Measurements from ENCODE around the gene PCDHGB7. TPM values are rescaled to one million over a fixed set of nuclear protein-coding genes. Genes with fewer than 3 reads are reported as not detected.
"Not testable (repeated sequence)": the region's sequence is repeated elsewhere in the genome, so short reads cannot be mapped to it uniquely, and the experiment has no call there.

PCDHGB7 gene
- 4.2 TPM for total RNA-seq
- 10 to 100 TPM in 1 of 8 donors, 1 to 10 TPM in 7; 5.0 to 10.5 (median 9.0) TPM for polyA plus RNA-seq (ENCODE audit: insufficient read depth in 1 of 8, insufficient read length in 8 of 8, low replicate concordance in 1 of 8)
- long read RNA-seq, donor 1, full-length matches to known transcripts: 2 of 2 reads
- long read RNA-seq, donor 1, partial matches to known transcripts: 0 of 2 reads
- long read RNA-seq, donor 1, other reads (novel, unspliced or antisense): 0 of 2 reads
- long read RNA-seq, donor 2: 0 reads
- long read RNA-seq, donor 3, full-length matches to known transcripts: 1 of 1 reads
- long read RNA-seq, donor 3, partial matches to known transcripts: 0 of 1 reads
- long read RNA-seq, donor 3, other reads (novel, unspliced or antisense): 0 of 1 reads
- long read RNA-seq, donor 4, full-length matches to known transcripts: 7 of 7 reads
- long read RNA-seq, donor 4, partial matches to known transcripts: 0 of 7 reads
- long read RNA-seq, donor 4, other reads (novel, unspliced or antisense): 0 of 7 reads
- long read RNA-seq, donor 5, full-length matches to known transcripts: 11 of 11 reads
- long read RNA-seq, donor 5, partial matches to known transcripts: 0 of 11 reads
- long read RNA-seq, donor 5, other reads (novel, unspliced or antisense): 0 of 11 reads
- long read RNA-seq, donor 6, full-length matches to known transcripts: 5 of 5 reads
- long read RNA-seq, donor 6, partial matches to known transcripts: 0 of 5 reads
- long read RNA-seq, donor 6, other reads (novel, unspliced or antisense): 0 of 5 reads
- long read RNA-seq, donor 7, full-length matches to known transcripts: 4 of 4 reads
- long read RNA-seq, donor 7, partial matches to known transcripts: 0 of 4 reads
- long read RNA-seq, donor 7, other reads (novel, unspliced or antisense): 0 of 4 reads
- long read RNA-seq, donor 8, full-length matches to known transcripts: 9 of 9 reads
- long read RNA-seq, donor 8, partial matches to known transcripts: 0 of 9 reads
- long read RNA-seq, donor 8, other reads (novel, unspliced or antisense): 0 of 9 reads
- long read RNA-seq, donor 9, full-length matches to known transcripts: 4 of 4 reads
- long read RNA-seq, donor 9, partial matches to known transcripts: 0 of 4 reads
- long read RNA-seq, donor 9, other reads (novel, unspliced or antisense): 0 of 4 reads
- long read RNA-seq, donor 10, full-length matches to known transcripts: 5 of 5 reads
- long read RNA-seq, donor 10, partial matches to known transcripts: 0 of 5 reads
- long read RNA-seq, donor 10, other reads (novel, unspliced or antisense): 0 of 5 reads
- long read RNA-seq, donor 11, transcript PCDHGB7-202 (1 exons, 2,785 nt): major isoform, 9 of 9 reads
- long read RNA-seq, donor 11, partial matches to known transcripts: 0 of 9 reads
- long read RNA-seq, donor 11, other reads (novel, unspliced or antisense): 0 of 9 reads

DNA sequence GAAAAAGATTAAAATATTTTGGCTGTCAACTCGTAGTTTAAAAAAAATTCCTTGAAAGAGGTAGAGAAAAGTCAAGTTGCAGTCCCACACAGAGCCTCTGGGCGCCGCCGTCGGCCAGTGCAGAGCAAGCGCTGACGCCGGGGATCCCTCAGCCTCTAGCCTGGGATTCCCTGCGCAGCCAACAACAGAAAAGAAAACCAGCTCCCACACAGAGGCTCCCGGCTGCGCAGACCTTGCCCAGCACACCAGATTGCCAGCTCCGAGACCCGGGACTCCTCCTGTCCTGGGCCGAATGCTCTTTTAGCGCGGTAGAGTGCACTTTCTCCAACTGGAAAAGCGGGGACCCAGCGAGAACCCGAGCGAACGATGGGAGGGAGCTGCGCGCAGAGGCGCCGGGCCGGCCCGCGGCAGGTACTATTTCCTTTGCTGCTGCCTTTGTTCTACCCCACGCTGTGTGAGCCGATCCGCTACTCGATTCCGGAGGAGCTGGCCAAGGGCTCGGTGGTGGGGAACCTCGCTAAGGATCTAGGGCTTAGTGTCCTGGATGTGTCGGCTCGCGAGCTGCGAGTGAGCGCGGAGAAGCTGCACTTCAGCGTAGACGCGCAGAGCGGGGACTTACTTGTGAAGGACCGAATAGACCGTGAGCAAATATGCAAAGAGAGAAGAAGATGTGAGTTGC lies at the start of gene PCDHGB7:
Gene PCDHGB7 (plus strand): TSS at position 184 of the 679 bp plus-strand sequence. CDS start 183 bp downstream, at position 367.
- DNase-seq: peak; percentile 67
- not testable (repeated sequence) for H3K4me1 ChIP-seq (ENCODE audit: control insufficient read depth, insufficient read depth, low read length); H3K36me3 ChIP-seq (ENCODE audit: control insufficient read depth, insufficient read depth, low read length)
- Histone ChIP-seq H3K27ac (ENCODE audit: low read length) (peak within 1 kb of the TSS; percentile 24), H3K9me3 (replicated peaks; ENCODE audit: control insufficient read depth, low read depth, low read length) (peaks cover 84% of the 10 kb centered on the region), H3K27me3 (ENCODE audit: control insufficient read depth, insufficient read depth, low read length) (peaks cover 29% of the 10 kb centered on the region), H3K4me3 (ENCODE audit: low read length) (peak within 1 kb of the TSS; percentile 35)
- WGBS (ENCODE audit: insufficient coverage): 7% methylated on average over 33 of the region's 47 CpGs

DNA sequence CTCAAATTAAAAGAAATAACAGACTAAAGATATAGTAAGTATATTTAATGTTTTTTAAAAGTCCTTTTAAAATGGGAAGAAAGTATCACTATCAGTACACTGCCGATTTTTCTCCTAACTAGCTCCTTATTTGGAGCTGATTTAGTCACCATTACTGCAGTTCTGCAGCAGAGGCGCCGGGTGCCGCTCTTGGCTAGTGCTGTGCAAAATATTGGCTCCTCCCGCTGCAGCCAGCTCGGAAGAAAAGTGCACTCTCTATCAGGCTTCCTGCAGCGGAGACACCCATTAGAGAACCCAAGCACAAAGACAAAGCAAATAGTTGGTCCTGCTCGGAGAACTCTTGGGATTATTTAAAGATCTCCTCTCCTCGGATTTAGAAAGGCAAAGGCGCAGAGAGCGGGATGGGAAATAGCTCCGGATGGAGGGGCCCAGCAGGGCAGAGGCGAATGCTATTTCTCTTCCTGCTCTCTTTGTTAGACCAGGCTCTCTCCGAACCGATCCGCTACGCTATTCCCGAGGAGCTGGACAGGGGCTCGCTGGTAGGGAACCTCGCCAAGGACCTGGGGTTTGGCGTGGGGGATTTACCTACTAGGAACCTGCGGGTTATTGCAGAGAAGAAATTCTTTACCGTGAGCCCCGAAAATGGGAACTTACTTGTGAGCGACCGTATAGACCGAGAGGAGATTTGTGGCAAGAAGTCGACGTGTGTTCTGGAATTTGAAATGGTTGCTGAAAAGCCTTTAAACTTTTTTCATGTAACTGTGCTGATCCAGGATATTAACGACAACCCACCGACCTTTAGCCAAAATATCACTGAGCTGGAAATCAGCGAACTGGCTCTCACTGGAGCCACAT lies 47.3 kb upstream of the PCDHGB7 start, which contains the start of gene PCDHGB3:
Gene PCDHGB3 (plus strand): TSS at position 249 of the 855 bp plus-strand sequence. CDS start 153 bp downstream, at position 402.
- no peaks in the 10 kb centered on the region for H3K4me1 ChIP-seq (ENCODE audit: control insufficient read depth, insufficient read depth, low read length)
- peaks cover 61% of the 10 kb centered on the region for H3K9me3 ChIP-seq (replicated peaks; ENCODE audit: control insufficient read depth, low read depth, low read length)
- H3K36me3 ChIP-seq (ENCODE audit: control insufficient read depth, insufficient read depth, low read length): no peaks in the 10 kb centered on the region
- no peak within 1 kb of the TSS for H3K4me3 ChIP-seq (ENCODE audit: low read length)
- DNase-seq: peak; percentile 5
- no peak within 1 kb of the TSS for H3K27ac ChIP-seq (ENCODE audit: low read length)
- WGBS (ENCODE audit: insufficient coverage): 21% methylated on average over 20 of the region's 32 CpGs
- H3K27me3 ChIP-seq (ENCODE audit: control insufficient read depth, insufficient read depth, low read length): peaks cover 22% of the 10 kb centered on the region

DNA sequence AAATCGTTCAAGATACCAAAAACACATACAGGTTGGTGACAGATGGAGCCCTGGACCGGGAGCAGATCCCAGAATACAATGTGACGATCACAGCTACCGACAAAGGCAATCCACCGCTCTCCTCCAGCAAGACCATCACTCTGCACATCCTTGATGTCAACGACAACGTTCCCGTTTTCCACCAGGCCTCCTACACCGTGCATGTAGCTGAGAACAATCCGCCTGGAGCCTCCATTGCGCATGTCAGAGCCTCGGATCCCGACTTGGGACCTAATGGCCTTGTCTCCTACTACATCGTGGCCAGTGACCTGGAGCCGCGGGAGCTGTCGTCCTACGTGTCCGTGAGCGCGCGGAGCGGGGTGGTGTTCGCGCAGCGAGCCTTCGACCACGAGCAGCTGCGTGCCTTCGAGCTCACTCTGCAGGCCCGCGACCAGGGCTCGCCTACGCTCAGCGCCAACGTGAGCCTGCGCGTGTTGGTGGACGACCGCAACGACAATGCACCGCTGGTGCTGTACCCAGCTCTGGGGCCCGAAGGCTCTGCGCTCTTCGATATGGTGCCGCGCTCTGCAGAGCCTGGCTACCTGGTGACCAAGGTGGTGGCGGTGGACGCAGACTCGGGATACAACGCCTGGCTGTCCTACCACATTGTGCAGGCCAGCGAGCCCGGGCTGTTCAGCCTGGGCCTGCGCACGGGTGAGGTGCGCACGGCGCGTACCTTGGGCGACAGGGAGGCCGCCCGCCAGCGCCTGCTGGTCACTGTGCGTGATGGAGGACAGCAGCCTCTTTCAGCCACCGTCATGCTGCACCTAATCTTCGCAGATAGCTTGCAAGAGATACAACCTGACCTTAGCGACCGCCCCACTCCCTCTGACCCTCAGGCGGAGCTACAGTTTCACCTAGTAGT lies 45.7 kb upstream of the PCDHGB7 start:
- H3K9me3 ChIP-seq (replicated peaks; ENCODE audit: control insufficient read depth, low read depth, low read length): peaks cover 60% of the 10 kb centered on the region
- H3K4me1 ChIP-seq (ENCODE audit: control insufficient read depth, insufficient read depth, low read length): no peaks in the 10 kb centered on the region
- no peak overlapping the region for H3K27ac ChIP-seq (ENCODE audit: low read length)
- WGBS (ENCODE audit: insufficient coverage): 50% methylated on average over 68 of the region's 69 CpGs
- H3K36me3 ChIP-seq (ENCODE audit: control insufficient read depth, insufficient read depth, low read length): no peaks in the 10 kb centered on the region
- H3K4me3 ChIP-seq (ENCODE audit: low read length): no peak overlapping the region
- DNase-seq: no peak
- H3K27me3 ChIP-seq (ENCODE audit: control insufficient read depth, insufficient read depth, low read length): peaks cover 21% of the 10 kb centered on the region

DNA sequence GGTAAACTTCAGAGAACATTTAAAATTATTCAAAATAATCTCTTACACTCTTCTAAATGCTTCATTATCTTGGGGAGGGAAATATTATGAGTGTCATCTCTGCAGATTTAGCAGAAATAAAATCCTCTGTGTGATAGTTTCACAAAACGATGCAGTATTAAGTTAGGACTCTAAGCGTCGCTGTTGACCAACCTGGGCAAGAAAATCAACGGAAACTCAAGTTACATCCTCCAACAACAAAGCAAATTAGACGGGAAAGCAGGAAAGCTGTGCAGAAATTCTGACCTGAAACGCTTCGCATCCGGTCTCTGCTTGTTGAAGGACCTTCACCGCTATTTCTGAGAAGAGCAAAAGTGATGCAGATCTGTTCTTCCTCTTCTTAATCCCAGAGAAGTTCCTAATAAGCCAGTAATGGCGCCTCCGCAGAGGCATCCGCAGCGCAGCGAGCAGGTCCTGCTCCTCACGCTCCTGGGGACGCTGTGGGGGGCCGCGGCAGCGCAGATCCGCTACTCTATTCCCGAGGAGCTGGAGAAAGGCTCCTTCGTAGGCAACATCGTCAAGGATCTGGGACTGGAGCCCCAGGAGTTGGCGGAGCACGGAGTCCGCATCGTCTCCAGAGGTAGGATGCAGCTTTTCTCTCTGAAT lies 43.7 kb upstream of the PCDHGB7 start, which contains the start of gene PCDHGA6:
Gene PCDHGA6 (plus strand): TSS at position 219 of the 645 bp plus-strand sequence. CDS start 193 bp downstream, at position 412.
- WGBS (ENCODE audit: insufficient coverage): 13% methylated on average over 26 of the region's 27 CpGs
- Histone ChIP-seq H3K4me3 (ENCODE audit: low read length) (peak within 1 kb of the TSS; percentile 30), H3K27ac (ENCODE audit: low read length) (no peak within 1 kb of the TSS), H3K4me1 (ENCODE audit: control insufficient read depth, insufficient read depth, low read length) (no peaks in the 10 kb centered on the region), H3K36me3 (ENCODE audit: control insufficient read depth, insufficient read depth, low read length) (no peaks in the 10 kb centered on the region), H3K27me3 (ENCODE audit: control insufficient read depth, insufficient read depth, low read length) (peaks cover 21% of the 10 kb centered on the region), H3K9me3 (replicated peaks; ENCODE audit: control insufficient read depth, low read depth, low read length) (peaks cover 72% of the 10 kb centered on the region)
- DNase-seq: peak; percentile 17

GRCh38 chr5:141374627-141375026 lies 42.9 kb upstream of the PCDHGB7 start:
- no peak for DNase-seq
- Histone ChIP-seq H3K9me3 (replicated peaks; ENCODE audit: control insufficient read depth, low read depth, low read length) (peaks cover 72% of the 10 kb centered on the region), H3K4me1 (ENCODE audit: control insufficient read depth, insufficient read depth, low read length) (no peaks in the 10 kb centered on the region), H3K27me3 (ENCODE audit: control insufficient read depth, insufficient read depth, low read length) (peaks cover 21% of the 10 kb centered on the region), H3K27ac (ENCODE audit: low read length) (no peak overlapping the region), H3K36me3 (ENCODE audit: control insufficient read depth, insufficient read depth, low read length) (no peaks in the 10 kb centered on the region), H3K4me3 (ENCODE audit: low read length) (no peak overlapping the region)
- 76% methylated on average over 12 of the region's 14 CpGs for WGBS (ENCODE audit: insufficient coverage)

GRCh38 chr5:141375444-141376155 lies 41.9 kb upstream of the PCDHGB7 start:
- DNase-seq; H3K4me3 ChIP-seq (ENCODE audit: low read length); H3K4me1 ChIP-seq (ENCODE audit: control insufficient read depth, insufficient read depth, low read length); H3K36me3 ChIP-seq (ENCODE audit: control insufficient read depth, insufficient read depth, low read length); H3K27ac ChIP-seq (ENCODE audit: low read length): not testable (repeated sequence)
- H3K27me3 ChIP-seq (ENCODE audit: control insufficient read depth, insufficient read depth, low read length): peaks cover 18% of the 10 kb centered on the region
- H3K9me3 ChIP-seq (replicated peaks; ENCODE audit: control insufficient read depth, low read depth, low read length): peaks cover 66% of the 10 kb centered on the region
- 65% methylated on average over 32 of the region's 48 CpGs for WGBS (ENCODE audit: insufficient coverage)

GRCh38 chr5:141382469-141383294 lies 34.8 kb upstream of the PCDHGB7 start, which contains the start of gene PCDHGA7:
TSS of gene PCDHGA7 (plus strand) at chr5:141382742. CDS start at chr5:141382900, 158 bp downstream.
- peak within 1 kb of the TSS; percentile 22 for H3K4me3 ChIP-seq (ENCODE audit: low read length)
- peaks cover 5% of the 10 kb centered on the region for H3K27me3 ChIP-seq (ENCODE audit: control insufficient read depth, insufficient read depth, low read length)
- peaks cover 71% of the 10 kb centered on the region for H3K9me3 ChIP-seq (replicated peaks; ENCODE audit: control insufficient read depth, low read depth, low read length)
- WGBS (ENCODE audit: insufficient coverage): 13% methylated on average over 24 of the region's 37 CpGs
- peak; percentile 4 for DNase-seq
- H3K36me3 ChIP-seq (ENCODE audit: control insufficient read depth, insufficient read depth, low read length): no peaks in the 10 kb centered on the region
- no peaks in the 10 kb centered on the region for H3K4me1 ChIP-seq (ENCODE audit: control insufficient read depth, insufficient read depth, low read length)
- H3K27ac ChIP-seq (ENCODE audit: low read length): no peak within 1 kb of the TSS

All from muscle of leg (tissue), 16 donors.